ENCODE results near the gene AHCYL2. TPM values are rescaled to one million over a fixed set of nuclear protein-coding genes. Genes with fewer than 3 reads are reported as not detected.

AHCYL2 gene
- total RNA-seq, 4 donors from 2014 or later = 10.9 to 19.4 (median 14.6) TPM

DNA sequence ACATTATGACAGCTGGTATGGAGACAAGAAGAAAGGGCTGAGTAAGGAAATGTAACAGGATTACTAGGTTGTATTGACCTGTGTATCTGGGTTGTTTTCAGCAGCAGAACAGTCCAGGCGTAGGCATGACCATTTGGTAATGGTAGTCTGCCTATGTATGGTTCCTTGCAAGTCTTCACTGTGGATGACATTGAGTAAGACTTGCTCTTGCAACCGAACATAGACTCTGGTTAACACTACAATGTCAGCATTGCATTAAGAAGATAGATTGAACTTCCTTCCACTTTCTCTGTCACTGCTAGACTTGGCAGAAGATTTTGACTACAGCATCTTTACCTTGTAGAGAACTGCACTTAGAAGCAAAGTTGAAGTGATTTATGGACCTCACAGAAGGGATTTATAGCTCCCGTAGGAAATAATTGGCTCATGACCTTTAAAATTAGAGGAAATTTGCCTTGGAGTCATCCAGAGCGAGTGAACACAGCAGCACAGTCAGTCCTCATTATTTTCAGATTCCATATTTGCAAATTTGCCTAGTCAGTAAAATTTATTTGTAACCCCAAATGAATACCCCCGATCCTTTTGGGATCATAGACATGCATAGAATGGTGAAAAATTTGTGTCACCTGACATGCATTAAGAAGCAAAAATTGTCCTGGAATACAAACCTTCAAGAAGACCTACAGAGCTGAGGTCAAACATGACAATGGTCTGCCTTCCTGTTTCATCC, 129.8 kb downstream of the AHCYL2 start:
- DNase-seq (ENCODE audit: low spot score) (no peak), ATAC-seq (ENCODE audit: low FRiP score) (no peak)
- TF ChIP-seq, protein P1, sequence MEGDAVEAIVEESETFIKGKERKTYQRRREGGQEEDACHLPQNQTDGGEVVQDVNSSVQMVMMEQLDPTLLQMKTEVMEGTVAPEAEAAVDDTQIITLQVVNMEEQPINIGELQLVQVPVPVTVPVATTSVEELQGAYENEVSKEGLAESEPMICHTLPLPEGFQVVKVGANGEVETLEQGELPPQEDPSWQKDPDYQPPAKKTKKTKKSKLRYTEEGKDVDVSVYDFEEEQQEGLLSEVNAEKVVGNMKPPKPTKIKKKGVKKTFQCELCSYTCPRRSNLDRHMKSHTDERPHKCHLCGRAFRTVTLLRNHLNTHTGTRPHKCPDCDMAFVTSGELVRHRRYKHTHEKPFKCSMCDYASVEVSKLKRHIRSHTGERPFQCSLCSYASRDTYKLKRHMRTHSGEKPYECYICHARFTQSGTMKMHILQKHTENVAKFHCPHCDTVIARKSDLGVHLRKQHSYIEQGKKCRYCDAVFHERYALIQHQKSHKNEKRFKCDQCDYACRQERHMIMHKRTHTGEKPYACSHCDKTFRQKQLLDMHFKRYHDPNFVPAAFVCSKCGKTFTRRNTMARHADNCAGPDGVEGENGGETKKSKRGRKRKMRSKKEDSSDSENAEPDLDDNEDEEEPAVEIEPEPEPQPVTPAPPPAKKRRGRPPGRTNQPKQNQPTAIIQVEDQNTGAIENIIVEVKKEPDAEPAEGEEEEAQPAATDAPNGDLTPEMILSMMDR (IDR thresholded peaks at IDR 0.05) = no peak

DNA sequence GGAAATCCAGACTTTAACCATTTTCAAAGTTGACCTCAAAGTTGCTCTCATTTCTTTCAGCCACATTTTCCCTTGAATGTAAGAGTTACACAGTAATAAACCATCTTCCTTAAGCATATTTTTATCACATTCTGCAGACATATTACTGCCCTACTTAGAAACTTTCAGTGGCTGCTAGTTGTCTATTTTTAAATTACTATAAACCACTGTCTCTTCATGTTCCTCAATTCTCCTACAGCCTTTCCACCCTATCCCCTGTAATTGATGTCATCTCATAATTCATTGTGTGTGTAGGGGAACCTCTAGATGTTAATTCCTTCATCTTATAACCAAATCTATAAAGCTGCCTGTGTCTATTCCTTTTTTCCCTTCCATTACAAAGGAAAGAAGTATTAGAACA, 131.3 kb downstream of the AHCYL2 start:
- ATAC-seq (ENCODE audit: low FRiP score) = no peak
- TF ChIP-seq, protein P1 (IDR thresholded peaks at IDR 0.05) = no peak

DNA sequence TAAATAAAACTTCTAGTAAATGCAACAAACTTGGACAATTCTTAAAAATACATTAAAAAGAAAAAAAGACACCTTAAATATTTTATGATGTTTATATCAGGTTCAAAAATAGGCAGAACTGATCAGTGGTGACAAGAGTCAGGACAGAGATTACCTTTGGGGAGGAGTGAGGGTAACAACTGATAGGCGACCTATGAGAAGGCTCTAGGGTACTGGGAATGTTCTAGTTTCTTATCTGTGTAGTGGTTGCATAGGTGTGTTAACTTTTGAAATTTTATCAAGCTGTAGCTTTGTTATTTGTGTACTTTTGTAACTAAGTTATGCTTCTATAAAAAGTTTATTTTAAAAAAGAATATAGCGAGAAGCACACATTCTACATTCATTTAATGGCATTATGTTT, 134.3 kb downstream of the AHCYL2 start:
- no peak for DNase-seq (ENCODE audit: low spot score)
- TF ChIP-seq, protein P1 (IDR thresholded peaks at IDR 0.05) = no peak
- ATAC-seq (ENCODE audit: low FRiP score) = no peak

More for the DNA sequence above, 131.3 kb downstream of the AHCYL2 start:
- DNase-seq (ENCODE audit: low spot score) = no peak

DNA sequence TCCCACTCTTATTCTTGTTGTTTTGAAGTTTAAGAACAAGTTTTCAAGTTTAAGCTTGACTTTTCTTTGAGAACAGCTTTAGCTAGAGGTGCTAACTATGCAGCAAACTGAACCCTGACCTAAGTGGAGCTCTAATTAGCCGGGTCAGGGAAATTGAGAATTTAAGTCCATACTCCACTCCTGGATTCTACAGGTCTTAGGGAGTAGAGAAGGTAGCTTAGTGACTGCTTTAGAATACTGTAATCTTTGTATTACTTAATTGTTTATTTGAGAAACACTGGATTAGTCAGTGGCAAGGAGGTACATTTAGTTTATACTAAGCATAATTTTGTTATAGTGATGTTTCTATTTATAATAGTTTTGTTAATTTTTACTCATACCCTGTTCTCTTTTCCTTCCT, 134.8 kb downstream of the AHCYL2 start:
- TF ChIP-seq, protein P1 (IDR thresholded peaks at IDR 0.05) = no peak
- ATAC-seq (ENCODE audit: low FRiP score) (no peak), DNase-seq (ENCODE audit: low spot score) (no peak)

DNA sequence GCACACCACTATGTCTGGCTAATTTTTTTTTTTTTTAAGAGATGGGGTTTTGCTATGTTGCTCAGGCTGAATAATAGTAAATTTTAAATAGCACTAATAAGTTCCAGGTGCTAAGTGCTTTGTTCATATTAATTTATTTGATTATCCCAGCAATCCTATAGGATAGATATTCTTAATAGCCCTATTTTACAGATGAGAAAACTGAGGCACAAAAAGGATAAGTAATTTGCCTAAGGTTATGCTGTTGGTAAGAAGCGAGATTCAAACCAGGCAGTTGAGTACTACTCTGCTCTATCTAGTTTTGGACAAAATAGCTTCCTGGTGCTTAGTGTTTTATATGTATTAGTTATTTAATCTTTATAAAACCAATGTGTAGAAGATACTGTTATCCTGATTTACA, 136.9 kb downstream of the AHCYL2 start:
- DNase-seq (ENCODE audit: low spot score) (no peak), ATAC-seq (ENCODE audit: low FRiP score) (no peak)
- TF ChIP-seq, protein P1 (IDR thresholded peaks at IDR 0.05) = no peak

DNA sequence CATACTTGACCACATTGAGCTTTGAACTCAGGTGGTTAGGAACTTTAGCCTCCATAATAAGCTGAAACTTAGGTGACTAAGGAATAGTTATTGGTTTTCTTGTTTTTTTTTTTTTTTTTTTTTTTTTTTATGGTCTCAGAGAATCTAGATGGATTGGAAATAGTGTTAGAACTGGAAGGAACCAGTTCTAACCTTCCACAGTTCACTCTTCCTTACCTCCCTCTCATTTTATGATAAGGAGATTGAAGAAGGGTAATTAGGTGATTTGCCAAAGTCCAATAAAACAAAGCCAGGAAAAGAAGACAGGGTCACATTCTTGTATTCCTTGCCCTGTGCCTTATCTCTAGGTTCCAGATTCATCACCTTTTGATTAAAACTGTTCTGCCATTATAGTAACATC, 137.7 kb downstream of the AHCYL2 start:
- ATAC-seq (ENCODE audit: low FRiP score) (no peak), DNase-seq (ENCODE audit: low spot score) (no peak)
- TF ChIP-seq, protein P1 (IDR thresholded peaks at IDR 0.05) = no peak

DNA sequence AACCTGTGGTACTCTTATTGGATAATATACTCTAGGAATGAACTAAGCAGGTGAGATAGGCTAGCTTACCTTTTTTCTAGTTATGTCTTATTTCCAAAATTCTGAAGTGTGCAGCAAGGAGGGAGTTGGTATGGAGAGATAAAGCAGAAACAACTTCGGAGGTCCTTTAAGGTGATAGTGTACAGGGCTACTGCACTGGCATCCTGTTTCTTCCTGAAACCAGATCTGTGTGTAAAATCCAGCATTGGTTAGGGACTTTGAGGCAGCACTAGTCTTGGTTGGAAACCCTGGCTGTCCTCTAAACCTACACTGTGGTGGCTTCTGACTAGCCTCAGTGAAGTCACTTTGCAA, 142.5 kb downstream of the AHCYL2 start:
- TF ChIP-seq, protein P1 (IDR thresholded peaks at IDR 0.05) = no peak
- no peak for DNase-seq (ENCODE audit: low spot score)
- no peak for ATAC-seq (ENCODE audit: low FRiP score)

Data from omental fat pad (tissue), 4 donors.